Kidney (tissue), 14 donors: ENCODE measurements around the gene RELT. TPM values are rescaled to one million over a fixed set of nuclear protein-coding genes. Genes with fewer than 3 reads are reported as not detected.

ENCODE experiments used
- DNase-seq, 5 donors: peaks; one replicate each; pipeline ENCODE4 v3.0.0-alpha.2; 2013 to 2020
- FAIRE-seq: peaks from 2 replicates; lab custom pipeline; 2012; peaks lifted over from hg19 to GRCh38; lab: Jason Lieb, UNC
- H3K27ac ChIP-seq, 2 donors: one replicate each; pipeline ENCODE4 v1.7.0; 2013; ENCODE audit warnings: low read depth in 2 of 2, low read length in 2 of 2, inconsistent platforms in 1 of 2
- H3K27me3 ChIP-seq: one replicate; pipeline ENCODE4 v1.7.1; 2013; ENCODE audit warnings: low read length, inconsistent platforms; ENCODE audit not compliant: control insufficient read depth, insufficient read depth
- H3K36me3 ChIP-seq, 3 donors: one replicate each; pipeline versions ENCODE4 v1.7.0 to v1.7.1; 2013; ENCODE audit warnings: low read length in 3 of 3, control low read depth in 1 of 3, inconsistent platforms in 1 of 3; ENCODE audit not compliant: insufficient read depth in 3 of 3, control insufficient read depth in 2 of 3
- H3K4me1 ChIP-seq, 3 donors: one replicate each; pipeline versions ENCODE4 v1.7.0 to v1.7.1; 2013; ENCODE audit warnings: low read length in 3 of 3, inconsistent platforms in 1 of 3, low read depth in 1 of 3; ENCODE audit not compliant: control insufficient read depth in 2 of 3, insufficient read depth in 2 of 3
- H3K4me3 ChIP-seq, 3 donors: one replicate each; pipeline versions ENCODE4 v1.7.0 to v1.8.1; 2013; ENCODE audit warnings: low read length in 3 of 3, control low read depth in 1 of 3, inconsistent platforms in 1 of 3
- H3K9ac ChIP-seq, 3 donors: one replicate each; pipeline versions ENCODE4 v1.7.0 to v1.7.1; 2013; ENCODE audit warnings: low read length in 3 of 3, control low read depth in 1 of 3, inconsistent platforms in 1 of 3
- H3K9me3 ChIP-seq, 3 donors: one replicate each; pipeline versions ENCODE4 v1.7.0 to v1.7.1; 2013; ENCODE audit warnings: low read length in 3 of 3, control low read depth in 1 of 3, inconsistent platforms in 1 of 3; ENCODE audit not compliant: control insufficient read depth in 2 of 3, insufficient read depth in 1 of 3
- CTCF ChIP-seq: IDR thresholded peaks from 3 replicates; pipeline ENCODE4 v1.5.1; 2012; ENCODE audit warnings: mild to moderate bottlenecking, moderate library complexity, borderline replicate concordance; ENCODE audit not compliant: insufficient read depth; ENCODE audit errors: extremely low read depth
- intact Hi-C: fragments of 100-400 bp; cut with DNase I; formaldehyde crosslinking; loops from one replicate; pipeline ENCODE4 v1.11.1; 2022
- polyA plus RNA-seq: library from polyadenylated mRNA; stranded (reverse); fragments of 350-450 nt; fragmentation: Illumina TruSeq; extraction: RNeasy Lipid Tissue Mini Kit (QIAGEN cat#74804); gene quantifications from one replicate; pipeline ENCODE4 v1.2.3, GENCODE V29; 2014; ENCODE audit warnings: low read depth, low replicate concordance; ENCODE audit not compliant: insufficient read depth
- total RNA-seq: library from RNA; stranded (reverse); fragmentation: NEBNext Ultra II Directional; extraction: Animal tissue kit (Norgen Biotek cat#: 25700); gene quantifications from one replicate; pipeline ENCODE4 v1.2.1, GENCODE V29; 2021
- donor health status: control.
- donor health status: control.
- donor health status: control.
- donor health status: control.
- donor health status: control.
- donor health status: DM: yes; HTN: yes; CAD: no.
- donor health status: Normal renal cell carcinoma (clear cell type).

RELT gene
- total and polyA plus RNA-seq, 2 donors from 2014 or later = 1.0 to 8.7 TPM

- Histone ChIP-seq H3K27me3 (no peaks in the 10 kb centered on the region), H3K27ac (peak overlapping the region; percentile 43 to 51), H3K9ac (no peak overlapping the region)
Measured at GRCh38 chr11:73359341-73359740, 16.9 kb upstream of the RELT start.

GRCh38 chr11:73359930-73360742 is 16.1 kb upstream of the RELT start:
- H3K9me3 ChIP-seq = no peaks in the 10 kb centered on the region
- no peak for TF ChIP-seq CTCF
- H3K27ac ChIP-seq = peak overlapping the region; percentile 43 to 51
- FAIRE-seq (no peak), DNase-seq (no peak)
- no peaks in the 10 kb centered on the region for H3K4me1 ChIP-seq
- peaks cover 4 to 78% (median 41%) of the 10 kb centered on the region in 3 donors for H3K36me3 ChIP-seq
- H3K9ac ChIP-seq = no peak overlapping the region
- H3K4me3 ChIP-seq = no peak overlapping the region
- intact Hi-C loops = no loop called here
- H3K27me3 ChIP-seq = no peaks in the 10 kb centered on the region

More at GRCh38 chr11:73359341-73359740, 16.9 kb upstream of the RELT start:
- DNase-seq (peak in 1 of 5 donors; percentile 87), FAIRE-seq (no peak)
- Histone ChIP-seq H3K4me1 (no peaks in the 10 kb centered on the region), H3K4me3 (no peak overlapping the region), H3K36me3 (peaks cover 4 to 75% (median 39%) of the 10 kb centered on the region in 3 donors), H3K9me3 (no peaks in the 10 kb centered on the region)
- no peak for TF ChIP-seq CTCF
- intact Hi-C loops = no loop called here

GRCh38 chr11:73360743-73361369 is 15.3 kb upstream of the RELT start:
- intact Hi-C loops = no loop called here

More at GRCh38 chr11:73360743-73361369, 15.3 kb upstream of the RELT start:
- no peak for TF ChIP-seq CTCF
- Histone ChIP-seq H3K4me1 (no peaks in the 10 kb centered on the region), H3K4me3 (no peak overlapping the region), H3K9me3 (no peaks in the 10 kb centered on the region), H3K36me3 (peaks cover 4 to 78% (median 45%) of the 10 kb centered on the region in 3 donors), H3K9ac (no peak overlapping the region), H3K27me3 (no peaks in the 10 kb centered on the region), H3K27ac (no peak overlapping the region)
- DNase-seq = no peak
- FAIRE-seq = no peak
